K562 (cell line): Measurements from ENCODE around the gene ICA1.

Experiments
- CHD2 ChIP-seq: IDR thresholded peaks from 2 replicates; pipeline ENCODE4 v1.6.1; 2011; ENCODE audit warnings: low read depth, low read length
- MTA1 ChIP-seq: fragments of 450-650 bp; IDR thresholded peaks from 2 replicates; pipeline ENCODE4 v1.6.1; 2017; ENCODE audit warnings: borderline replicate concordance
- NR2C2 ChIP-seq, 2 experiments: fragments of 200-800 bp in 1 of 2; sonication (Bioruptor generic) in 1 of 2; sonication (generic) in 1 of 2; formaldehyde crosslinking in 1 of 2; IDR thresholded peaks; 2 replicates each; pipeline versions ENCODE4 v1.6.1 to v1.8.0; 2016 to 2022; ENCODE audit warnings: mild to moderate bottlenecking in 1 of 2, missing compliant biosample characterization in 1 of 2, missing genetic modification characterization in 1 of 2, missing genetic modification reagents in 1 of 2
- NR3C1 ChIP-seq: sonication (generic); formaldehyde crosslinking; IDR thresholded peaks from 2 replicates; pipeline ENCODE4 v1.8.1; 2022; ENCODE audit warnings: missing genetic modification reagents
- POLR2A ChIP-seq: fragments of 450-650 bp; conservative IDR thresholded peaks from 2 replicates; pipeline ENCODE4 v1.6.1; 2016
- U2AF2 ChIP-seq: fragments of 200-400 bp; formaldehyde crosslinking; optimal IDR thresholded peaks from 2 replicates; pipeline ENCODE3; 2017; ENCODE audit warnings: low read depth, mild to moderate bottlenecking, low read length
- ZFP30 ChIP-seq: fragments of 250-450 bp; sonication (Bioruptor Pico); IDR thresholded peaks from 2 replicates; pipeline ENCODE4 v1.8.0; 2022; ENCODE audit warnings: moderate library complexity, mild to moderate bottlenecking, inconsistent platforms, borderline replicate concordance
- ZNF184 ChIP-seq: sonication (generic); formaldehyde crosslinking; IDR thresholded peaks from 2 replicates; pipeline ENCODE4 v1.5.0; 2020; ENCODE audit warnings: missing genetic modification reagents

DNA sequence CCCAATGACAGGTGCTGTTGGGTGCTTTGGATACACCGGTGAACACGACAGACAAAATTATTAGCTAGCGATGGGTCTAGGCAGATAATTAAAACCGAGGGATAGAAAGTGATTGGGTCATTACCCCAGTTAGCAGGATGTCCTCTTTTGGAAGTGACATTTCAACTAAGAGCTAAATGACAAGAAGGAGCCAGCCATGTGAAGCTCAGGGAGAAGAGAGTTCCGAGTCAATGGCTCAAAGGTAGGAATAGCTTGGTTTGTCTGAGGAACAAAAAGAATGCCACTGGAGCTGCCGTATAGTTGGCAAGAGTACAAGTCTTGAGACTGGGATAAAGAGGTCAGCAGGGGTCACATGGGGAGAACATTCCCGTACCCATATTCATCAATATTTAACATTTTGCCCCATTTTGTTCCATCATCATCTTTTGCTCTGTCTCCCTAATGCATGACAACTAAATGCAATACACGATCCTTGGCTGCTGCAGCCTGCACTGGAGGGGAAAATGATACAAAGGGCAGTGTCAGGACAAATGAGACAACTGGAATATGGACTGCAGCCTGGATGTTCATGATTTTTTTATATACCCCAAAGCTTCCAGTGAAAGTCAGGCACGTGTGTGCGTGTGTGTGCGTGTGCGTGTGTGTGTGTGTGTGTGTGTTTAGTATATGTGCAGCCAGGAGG lies 115.7 kb downstream of the ICA1 start:
- TF ChIP-seq POLR2A (no peak), NR2C2 (CRISPR knock-in tag; IDR thresholded peaks at IDR 0.05) (no peak), NR2C2 (tag; IDR thresholded peaks at IDR 0.05) (no peak), U2AF2 (no peak), ZNF184 (no peak), CHD2 (no peak), MTA1 (no peak), NR3C1 (no peak), ZFP30 (CRISPR knock-in tag) (no peak)
